Activated CD8-positive, alpha-beta memory T cell treated with anti-CD3 and anti-CD28 coated beads, Interleukin-2, amount 50 U/mL, for 1 hour (primary cell): ENCODE data around the gene TRIM14.
"Not testable (repeated sequence)": the region's sequence is repeated elsewhere in the genome, so short reads cannot be mapped to it uniquely, and the experiment has no call there.

Experiments
- DNase-seq: peaks from one replicate; pipeline ENCODE4 v3.0.0-alpha.2; 2020; ENCODE audit errors: extremely low read depth

Gene TRIM14

GRCh38 chr9:98142182-98142907, 23.3 kb upstream of the TRIM14 start:
- no peak for DNase-seq

GRCh38 chr9:98140503-98140902, 21.5 kb upstream of the TRIM14 start:
- DNase-seq: no peak

- no peak for DNase-seq
Measured at GRCh38 chr9:98136489-98136888, 17.5 kb upstream of the TRIM14 start.

GRCh38 chr9:98135938-98136337, 16.9 kb upstream of the TRIM14 start:
- DNase-seq: no peak

GRCh38 chr9:98135558-98135934, 16.5 kb upstream of the TRIM14 start:
- no peak for DNase-seq

GRCh38 chr9:98134702-98135557, 15.9 kb upstream of the TRIM14 start:
- no peak for DNase-seq

- no peak for DNase-seq
Measured at GRCh38 chr9:98132806-98133631, 14.0 kb upstream of the TRIM14 start.

GRCh38 chr9:98132158-98132557, 13.1 kb upstream of the TRIM14 start:
- DNase-seq: no peak

GRCh38 chr9:98130576-98131228, 11.7 kb upstream of the TRIM14 start:
- DNase-seq: no peak

GRCh38 chr9:98130060-98130459, 11.0 kb upstream of the TRIM14 start:
- not testable (repeated sequence) for DNase-seq

- no peak for DNase-seq
Measured at GRCh38 chr9:98129451-98129881, 10.4 kb upstream of the TRIM14 start.

- DNase-seq: no peak
Measured at GRCh38 chr9:98128316-98128715, 9.3 kb upstream of the TRIM14 start.

GRCh38 chr9:98127226-98127625, 8.2 kb upstream of the TRIM14 start:
- DNase-seq: no peak

GRCh38 chr9:98124637-98125426, 5.8 kb upstream of the TRIM14 start:
- DNase-seq: no peak

- not testable (repeated sequence) for DNase-seq
Measured at GRCh38 chr9:98124091-98124490, 5.1 kb upstream of the TRIM14 start.

- no peak for DNase-seq
Measured at GRCh38 chr9:98121058-98121457, 2.0 kb upstream of the TRIM14 start.

- no peak for DNase-seq
Measured at GRCh38 chr9:98120476-98120875, 1.5 kb upstream of the TRIM14 start.

GRCh38 chr9:98117984-98118639, 910 bp downstream of the TRIM14 start:
- DNase-seq: peak; percentile 25

GRCh38 chr9:98117097-98117496, 1.9 kb downstream of the TRIM14 start:
- not testable (repeated sequence) for DNase-seq

GRCh38 chr9:98109052-98109451, 10.0 kb downstream of the TRIM14 start:
- no peak for DNase-seq
